Measurements from ENCODE around the gene PPP1R10.

The PPP1R10 gene

DNA sequence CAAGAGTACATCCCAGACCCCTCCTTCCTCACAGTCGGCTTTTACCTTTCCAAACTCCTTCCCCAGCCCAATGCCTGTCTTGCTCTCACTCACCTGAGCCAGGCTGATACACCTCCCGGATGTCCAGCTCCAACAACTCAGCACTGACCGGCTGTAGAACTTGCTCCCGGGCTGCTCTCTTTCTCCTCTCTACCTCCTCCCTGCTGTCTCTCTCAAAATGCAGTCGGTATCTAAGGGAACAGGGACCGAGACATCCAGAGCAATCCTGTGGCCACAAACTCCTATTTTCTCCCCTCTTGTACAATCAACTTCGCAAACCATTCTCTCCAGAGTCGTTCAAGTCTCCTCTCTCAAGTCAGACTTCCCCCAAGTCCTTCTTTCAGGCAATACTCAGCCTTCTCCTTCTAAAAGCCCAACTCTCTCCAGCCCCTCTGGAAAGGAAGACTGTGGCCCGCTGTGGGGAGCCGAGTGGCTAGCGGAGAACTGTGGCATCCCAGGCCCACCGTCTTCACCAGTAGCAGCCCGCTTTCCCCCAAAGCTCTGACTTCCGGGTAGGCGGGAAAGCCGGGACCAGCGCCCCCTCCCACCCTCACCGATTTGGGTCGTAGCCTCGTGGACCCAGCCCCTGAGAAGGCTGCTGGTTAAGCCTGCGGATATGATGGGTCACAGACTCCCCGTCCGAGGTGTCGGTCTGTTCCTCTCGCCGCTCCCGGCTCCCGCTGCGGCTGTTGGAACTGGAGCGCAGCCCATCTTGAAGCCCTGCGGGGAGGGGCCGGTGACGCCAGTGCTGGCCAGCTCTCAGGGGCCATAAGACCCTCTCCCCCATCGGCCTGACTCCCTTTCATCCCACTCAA lies 61.9 kb downstream of the PPP1R10 start:
- no peak for DNase-seq

DNA sequence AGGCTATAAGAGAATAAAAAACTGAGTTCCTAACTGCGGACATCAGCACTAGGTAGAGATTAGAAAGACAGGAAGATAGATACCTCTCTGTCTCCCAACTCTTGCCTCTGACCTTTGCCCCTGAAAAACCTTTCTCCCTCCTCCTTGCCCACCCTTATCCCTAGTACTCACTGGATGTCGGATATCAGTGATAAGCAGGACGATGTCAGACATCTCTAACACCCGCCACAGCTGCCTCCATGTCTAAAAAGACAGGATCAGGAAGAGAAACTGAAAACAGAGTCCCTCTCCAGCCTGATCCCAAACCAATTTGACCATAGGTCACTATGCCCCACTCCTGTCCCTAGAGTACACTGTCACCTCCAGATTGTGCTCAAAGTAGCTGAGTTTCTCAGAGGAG lies 62.6 kb downstream of the PPP1R10 start:
- DNase-seq = no peak
